22Rv1 (cell line): ENCODE results near the gene HOXD13.

ENCODE experiments used
- ZFX ChIP-seq: fragments of 450-650 bp; IDR thresholded peaks from 2 replicates; pipeline ENCODE4 v1.6.1; 2017; ENCODE audit warnings: antibody characterized with exemption, borderline replicate concordance
- TF ChIP-seq, protein P1 (sequence below): fragments of 450-650 bp; IDR thresholded peaks from 2 replicates; pipeline ENCODE4 v1.5.1; 2017; ENCODE audit warnings: mild to moderate bottlenecking

DNA sequence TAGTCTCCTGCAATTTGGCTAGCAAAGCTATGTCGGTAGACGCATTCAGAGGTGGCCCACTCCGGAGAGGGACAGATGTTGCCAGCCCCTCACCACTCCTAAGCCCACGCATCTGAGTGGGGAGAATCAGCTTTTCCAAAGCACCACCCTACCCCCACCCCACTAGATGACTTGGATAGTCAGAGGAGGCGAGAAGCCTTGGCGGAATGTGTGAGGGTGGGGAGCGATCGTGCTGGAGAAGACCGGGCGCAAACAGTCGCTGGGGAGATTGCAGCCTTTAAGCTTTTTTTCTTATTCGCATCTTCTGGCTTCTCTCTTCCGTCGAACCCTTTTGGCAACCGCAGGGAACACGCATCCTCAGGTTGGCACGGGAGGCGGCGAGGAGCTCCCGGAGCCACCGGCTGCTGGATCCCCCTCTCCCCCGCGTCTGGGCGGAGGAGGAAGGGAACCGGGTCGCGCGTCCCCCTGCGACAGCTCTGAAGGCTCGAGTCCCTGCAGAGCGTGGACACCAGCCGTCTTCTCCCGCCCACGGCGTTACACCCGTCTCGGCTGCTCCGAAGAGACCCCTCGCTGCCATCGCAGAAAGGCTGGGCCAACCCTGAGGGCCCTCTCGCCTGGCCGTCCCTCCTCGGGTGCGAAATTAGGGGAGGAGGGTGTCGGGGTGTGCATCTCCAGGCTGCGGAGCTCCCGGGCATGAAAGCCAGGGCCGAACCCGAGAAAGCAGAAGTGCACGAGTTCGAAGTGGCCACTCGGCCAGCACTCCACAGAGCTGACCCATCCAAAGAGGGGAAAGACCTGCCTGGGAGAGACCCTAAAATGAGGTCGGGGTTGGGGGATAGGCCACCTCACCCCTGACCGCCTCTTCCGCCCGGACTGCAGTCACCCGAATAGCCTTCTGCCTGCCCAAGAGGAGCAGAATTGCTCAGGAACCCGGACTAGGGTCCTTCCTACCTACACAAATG, 20.9 kb upstream of the HOXD13 start:
- TF ChIP-seq, protein P1, sequence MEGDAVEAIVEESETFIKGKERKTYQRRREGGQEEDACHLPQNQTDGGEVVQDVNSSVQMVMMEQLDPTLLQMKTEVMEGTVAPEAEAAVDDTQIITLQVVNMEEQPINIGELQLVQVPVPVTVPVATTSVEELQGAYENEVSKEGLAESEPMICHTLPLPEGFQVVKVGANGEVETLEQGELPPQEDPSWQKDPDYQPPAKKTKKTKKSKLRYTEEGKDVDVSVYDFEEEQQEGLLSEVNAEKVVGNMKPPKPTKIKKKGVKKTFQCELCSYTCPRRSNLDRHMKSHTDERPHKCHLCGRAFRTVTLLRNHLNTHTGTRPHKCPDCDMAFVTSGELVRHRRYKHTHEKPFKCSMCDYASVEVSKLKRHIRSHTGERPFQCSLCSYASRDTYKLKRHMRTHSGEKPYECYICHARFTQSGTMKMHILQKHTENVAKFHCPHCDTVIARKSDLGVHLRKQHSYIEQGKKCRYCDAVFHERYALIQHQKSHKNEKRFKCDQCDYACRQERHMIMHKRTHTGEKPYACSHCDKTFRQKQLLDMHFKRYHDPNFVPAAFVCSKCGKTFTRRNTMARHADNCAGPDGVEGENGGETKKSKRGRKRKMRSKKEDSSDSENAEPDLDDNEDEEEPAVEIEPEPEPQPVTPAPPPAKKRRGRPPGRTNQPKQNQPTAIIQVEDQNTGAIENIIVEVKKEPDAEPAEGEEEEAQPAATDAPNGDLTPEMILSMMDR, result no peak
- no peak for TF ChIP-seq ZFX
